K562 (cell line): ENCODE measurements around the gene CHTF8. TPM values are rescaled to one million over a fixed set of nuclear protein-coding genes. Genes with fewer than 3 reads are reported as not detected.
A peak's percentile ranks its signal among the peaks of the same experiment; 100 is the strongest.

Experiments
- ASH1L ChIP-seq: fragments of 450-650 bp; IDR thresholded peaks from 2 replicates; pipeline ENCODE4 v1.6.1; 2018; ENCODE audit warnings: borderline replicate concordance, mild to moderate bottlenecking, low read depth; ENCODE audit not compliant: partially characterized antibody
- CREBBP ChIP-seq: IDR thresholded peaks from one replicate; pipeline ENCODE4 v1.6.1; 2012; ENCODE audit warnings: low read depth, mild to moderate bottlenecking, control low read depth, inconsistent platforms, low read length
- ETV5 ChIP-seq: sonication (generic); formaldehyde crosslinking; IDR thresholded peaks from 2 replicates; pipeline ENCODE4 v1.4.0; 2020; ENCODE audit warnings: low read depth, mild to moderate bottlenecking, missing genetic modification reagents
- NCOA1 ChIP-seq: fragments of 450-650 bp; IDR thresholded peaks from 2 replicates; pipeline ENCODE4 v1.6.1; 2016; ENCODE audit warnings: low read depth
- TBL1XR1 ChIP-seq, 2 experiments: IDR thresholded peaks; 2 replicates each; pipeline ENCODE4 v1.6.1; 2012; ENCODE audit warnings: improper control_type of control experiment in 2 of 2, low read length in 2 of 2, mild to moderate bottlenecking in 1 of 2
- THAP12 ChIP-seq: fragments of 250-450 bp; sonication (Bioruptor Pico); IDR thresholded peaks from 2 replicates; pipeline ENCODE4 v1.9.0; 2021; ENCODE audit warnings: mild to moderate bottlenecking, inconsistent platforms
- ZNF740 ChIP-seq, 3 experiments: fragments of 200-800 bp in 1 of 3; sonication (Bioruptor generic) in 1 of 3; sonication (generic) in 1 of 3; formaldehyde crosslinking in 1 of 3; IDR thresholded peaks; 2 replicates each; pipeline versions ENCODE4 v1.6.1 to v1.8.0; 2016 to 2022; ENCODE audit warnings: mild to moderate bottlenecking in 2 of 3, missing compliant biosample characterization in 2 of 3, missing genetic modification characterization in 2 of 3, missing genetic modification reagents in 1 of 3
- polyA plus RNA-seq, 8 experiments: library from polyadenylated mRNA; depleted of rRNA in 4 of 8; stranded (reverse) in 5 of 8; unstranded in 3 of 8; fragments of >200 nt; fragmentation: Nextera tagmentation in 2 of 8; fragmentation: Illumina TruSeq in 1 of 8; extraction: Ambion mirVana in 2 of 8; extraction: Trizol in 1 of 8; gene quantifications; 2 replicates each; pipeline versions ENCODE4 v1.2.1 to v1.2.3, GENCODE V29; 2011 to 2014; ENCODE audit warnings: inconsistent platforms in 1 of 8, missing spikeins in 1 of 8
- total RNA-seq, 7 experiments: library from RNA; depleted of rRNA in 6 of 7; stranded (reverse); fragments of >200 nt in 6 of 7; fragmentation: Illumina TruSeq in 2 of 7; extraction: Trizol in 2 of 7; gene quantifications; 2 replicates each; pipeline versions ENCODE4 v1.2.1 to v1.2.3, GENCODE V29; 2011 to 2021; ENCODE audit warnings: low replicate concordance in 1 of 7
- TF ChIP-seq, protein P1 (sequence below), 2 experiments: fragments of 450-650 bp; IDR thresholded peaks; 2 replicates each; pipeline ENCODE4 v1.6.1; 2018; ENCODE audit warnings: mild to moderate bottlenecking in 2 of 2, low read depth in 1 of 2; ENCODE audit not compliant: partially characterized antibody in 2 of 2

Gene CHTF8
- total and polyA plus RNA-seq, 9 of the 15 experiments (the other 6 are each of a cell fraction or from before 2014, with no cell fraction given), result 20.2 to 199 (median 108) TPM

DNA sequence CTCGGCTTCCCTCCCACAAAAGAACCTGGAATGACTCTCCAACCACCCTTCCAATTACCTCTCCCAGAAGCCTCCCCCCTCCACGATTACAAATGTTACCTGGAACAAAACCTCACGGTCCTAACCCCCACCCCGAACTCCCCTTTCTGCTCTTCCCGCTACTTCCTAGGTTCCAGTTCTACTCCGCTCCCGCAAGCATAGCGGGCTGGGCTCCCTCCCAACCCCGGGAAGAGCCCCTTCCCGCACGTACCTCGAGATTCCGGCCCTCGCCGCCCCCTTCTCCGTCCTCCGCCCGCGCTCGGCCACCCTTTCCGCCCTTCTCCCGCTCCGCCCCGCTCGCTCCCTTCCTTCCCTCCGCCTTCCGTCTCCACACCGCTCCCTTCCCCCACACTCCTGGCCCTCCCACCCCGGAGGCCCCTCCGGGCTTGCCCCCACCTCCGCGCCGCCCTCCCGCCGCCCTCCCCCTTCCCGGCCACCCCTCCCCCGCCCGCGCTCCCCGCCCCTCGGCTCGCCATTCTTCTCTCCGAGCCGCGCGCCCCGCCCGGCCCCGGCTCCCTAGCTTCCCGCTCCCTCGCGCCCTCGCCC, 457 bp downstream of the CHTF8 start (continued):
- TF ChIP-seq THAP12, result 0 out of 2 replicates have a peak, but pooled peaks have one; percentile 56
- TF ChIP-seq ASH1L, result peak; percentile 33
- no peak for TF ChIP-seq ETV5
- TF ChIP-seq NCOA1, result peak; percentile 54
- no peak for TF ChIP-seq CREBBP
- peak; percentile 61; the same call in 1 of the 2 replicates for TF ChIP-seq ZNF740 (CRISPR knock-in tag; IDR thresholded peaks at IDR 0.05)
- peak in 1 of 2 experiments; percentile 70; a peak in 1 of 4 replicates for TF ChIP-seq ZNF740 (tag; IDR thresholded peaks at IDR 0.05)
- TF ChIP-seq, protein P1, sequence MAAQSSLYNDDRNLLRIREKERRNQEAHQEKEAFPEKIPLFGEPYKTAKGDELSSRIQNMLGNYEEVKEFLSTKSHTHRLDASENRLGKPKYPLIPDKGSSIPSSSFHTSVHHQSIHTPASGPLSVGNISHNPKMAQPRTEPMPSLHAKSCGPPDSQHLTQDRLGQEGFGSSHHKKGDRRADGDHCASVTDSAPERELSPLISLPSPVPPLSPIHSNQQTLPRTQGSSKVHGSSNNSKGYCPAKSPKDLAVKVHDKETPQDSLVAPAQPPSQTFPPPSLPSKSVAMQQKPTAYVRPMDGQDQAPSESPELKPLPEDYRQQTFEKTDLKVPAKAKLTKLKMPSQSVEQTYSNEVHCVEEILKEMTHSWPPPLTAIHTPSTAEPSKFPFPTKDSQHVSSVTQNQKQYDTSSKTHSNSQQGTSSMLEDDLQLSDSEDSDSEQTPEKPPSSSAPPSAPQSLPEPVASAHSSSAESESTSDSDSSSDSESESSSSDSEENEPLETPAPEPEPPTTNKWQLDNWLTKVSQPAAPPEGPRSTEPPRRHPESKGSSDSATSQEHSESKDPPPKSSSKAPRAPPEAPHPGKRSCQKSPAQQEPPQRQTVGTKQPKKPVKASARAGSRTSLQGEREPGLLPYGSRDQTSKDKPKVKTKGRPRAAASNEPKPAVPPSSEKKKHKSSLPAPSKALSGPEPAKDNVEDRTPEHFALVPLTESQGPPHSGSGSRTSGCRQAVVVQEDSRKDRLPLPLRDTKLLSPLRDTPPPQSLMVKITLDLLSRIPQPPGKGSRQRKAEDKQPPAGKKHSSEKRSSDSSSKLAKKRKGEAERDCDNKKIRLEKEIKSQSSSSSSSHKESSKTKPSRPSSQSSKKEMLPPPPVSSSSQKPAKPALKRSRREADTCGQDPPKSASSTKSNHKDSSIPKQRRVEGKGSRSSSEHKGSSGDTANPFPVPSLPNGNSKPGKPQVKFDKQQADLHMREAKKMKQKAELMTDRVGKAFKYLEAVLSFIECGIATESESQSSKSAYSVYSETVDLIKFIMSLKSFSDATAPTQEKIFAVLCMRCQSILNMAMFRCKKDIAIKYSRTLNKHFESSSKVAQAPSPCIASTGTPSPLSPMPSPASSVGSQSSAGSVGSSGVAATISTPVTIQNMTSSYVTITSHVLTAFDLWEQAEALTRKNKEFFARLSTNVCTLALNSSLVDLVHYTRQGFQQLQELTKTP (IDR thresholded peaks at IDR 0.05; ENCODE audit: low read depth in 1 of 2, partially characterized antibody in 2 of 2), result peak in 1 of 2 experiments; percentile 49
- TF ChIP-seq TBL1XR1 (IDR thresholded peaks at IDR 0.05; ENCODE audit: low read length in 2 of 2), result no peak
